ENCODE results near the gene GLYAT. TPM values are rescaled to one million over a fixed set of nuclear protein-coding genes. Genes with fewer than 3 reads are reported as not detected.

Gene GLYAT
- total and polyA plus RNA-seq, 2 experiments from 2014 or later: 0.10 TPM; not detected in 1

DNA sequence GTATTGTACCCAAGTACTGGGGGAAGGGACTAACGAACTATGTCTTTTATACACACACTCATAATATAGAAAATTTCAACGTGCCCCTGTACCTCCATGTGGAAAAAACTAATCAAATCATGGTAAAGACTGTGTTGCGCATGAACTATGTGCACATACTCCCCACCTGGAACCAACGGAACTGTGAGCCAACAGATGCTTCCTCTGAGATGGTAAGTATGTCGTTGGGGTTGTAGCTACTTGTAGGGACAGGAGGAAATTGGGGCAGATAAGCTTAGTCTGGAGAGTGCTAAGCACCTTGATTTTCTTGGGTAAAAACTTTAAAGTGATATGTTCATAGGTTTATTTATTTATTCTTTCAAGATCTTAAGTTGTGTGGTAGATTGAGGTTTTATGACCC is 40.1 kb downstream of the GLYAT start:
- Mint-ChIP-seq H3K27ac (no peak overlapping the region), H3K4me1 (no peaks in the 10 kb centered on the region), H3K27me3 (ENCODE audit: insufficient read depth, low read depth, poor library complexity) (no peaks in the 10 kb centered on the region), H3K4me3 (no peak overlapping the region), H3K9me3 (peaks cover 62% of the 10 kb centered on the region), H3K36me3 (ENCODE audit: low read depth) (no peaks in the 10 kb centered on the region)
- DNase-seq (ENCODE audit: low spot score) (no peak), ATAC-seq (no peak)
- H3K9me2 ChIP-seq (ENCODE audit: insufficient read depth): no peaks in the 10 kb centered on the region
- H3K4me2 ChIP-seq: no peak overlapping the region
- no peak overlapping the region for H3K27ac ChIP-seq (ENCODE audit: low read depth)
- H3K27me3 ChIP-seq (ENCODE audit: insufficient read depth): no peaks in the 10 kb centered on the region
- no peaks in the 10 kb centered on the region for H4K20me1 ChIP-seq (replicated peaks; ENCODE audit: insufficient read depth)
- H3F3A ChIP-seq (replicated peaks; ENCODE audit: low read depth): no peaks in the 10 kb centered on the region
- H3K4me3 ChIP-seq: no peak overlapping the region
- TF ChIP-seq STAT1 (IDR thresholded peaks at IDR 0.05; ENCODE audit: unreplicated experiment): no peak
- no peak for TF ChIP-seq EZH2 (IDR thresholded peaks at IDR 0.05; ENCODE audit: low read depth, unreplicated experiment)
- TF ChIP-seq NANOG (IDR thresholded peaks at IDR 0.05; ENCODE audit: borderline replicate concordance): no peak
- TF ChIP-seq CREB1 (CRISPR knock-in tag; IDR thresholded peaks at IDR 0.05; ENCODE audit: low read depth): no peak
- TF ChIP-seq JUNB (IDR thresholded peaks at IDR 0.05; ENCODE audit: unreplicated experiment): no peak
- TF ChIP-seq ZNF331 (CRISPR knock-in tag; IDR thresholded peaks at IDR 0.05; ENCODE audit: low read depth): no peak
- TF ChIP-seq, protein P1, sequence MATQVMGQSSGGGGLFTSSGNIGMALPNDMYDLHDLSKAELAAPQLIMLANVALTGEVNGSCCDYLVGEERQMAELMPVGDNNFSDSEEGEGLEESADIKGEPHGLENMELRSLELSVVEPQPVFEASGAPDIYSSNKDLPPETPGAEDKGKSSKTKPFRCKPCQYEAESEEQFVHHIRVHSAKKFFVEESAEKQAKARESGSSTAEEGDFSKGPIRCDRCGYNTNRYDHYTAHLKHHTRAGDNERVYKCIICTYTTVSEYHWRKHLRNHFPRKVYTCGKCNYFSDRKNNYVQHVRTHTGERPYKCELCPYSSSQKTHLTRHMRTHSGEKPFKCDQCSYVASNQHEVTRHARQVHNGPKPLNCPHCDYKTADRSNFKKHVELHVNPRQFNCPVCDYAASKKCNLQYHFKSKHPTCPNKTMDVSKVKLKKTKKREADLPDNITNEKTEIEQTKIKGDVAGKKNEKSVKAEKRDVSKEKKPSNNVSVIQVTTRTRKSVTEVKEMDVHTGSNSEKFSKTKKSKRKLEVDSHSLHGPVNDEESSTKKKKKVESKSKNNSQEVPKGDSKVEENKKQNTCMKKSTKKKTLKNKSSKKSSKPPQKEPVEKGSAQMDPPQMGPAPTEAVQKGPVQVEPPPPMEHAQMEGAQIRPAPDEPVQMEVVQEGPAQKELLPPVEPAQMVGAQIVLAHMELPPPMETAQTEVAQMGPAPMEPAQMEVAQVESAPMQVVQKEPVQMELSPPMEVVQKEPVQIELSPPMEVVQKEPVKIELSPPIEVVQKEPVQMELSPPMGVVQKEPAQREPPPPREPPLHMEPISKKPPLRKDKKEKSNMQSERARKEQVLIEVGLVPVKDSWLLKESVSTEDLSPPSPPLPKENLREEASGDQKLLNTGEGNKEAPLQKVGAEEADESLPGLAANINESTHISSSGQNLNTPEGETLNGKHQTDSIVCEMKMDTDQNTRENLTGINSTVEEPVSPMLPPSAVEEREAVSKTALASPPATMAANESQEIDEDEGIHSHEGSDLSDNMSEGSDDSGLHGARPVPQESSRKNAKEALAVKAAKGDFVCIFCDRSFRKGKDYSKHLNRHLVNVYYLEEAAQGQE (IDR thresholded peaks at IDR 0.05; ENCODE audit: unreplicated experiment): no peak
- no peak for TF ChIP-seq POLR2AphosphoS5 (IDR thresholded peaks at IDR 0.05; ENCODE audit: low read depth)
- TF ChIP-seq, protein P2, sequence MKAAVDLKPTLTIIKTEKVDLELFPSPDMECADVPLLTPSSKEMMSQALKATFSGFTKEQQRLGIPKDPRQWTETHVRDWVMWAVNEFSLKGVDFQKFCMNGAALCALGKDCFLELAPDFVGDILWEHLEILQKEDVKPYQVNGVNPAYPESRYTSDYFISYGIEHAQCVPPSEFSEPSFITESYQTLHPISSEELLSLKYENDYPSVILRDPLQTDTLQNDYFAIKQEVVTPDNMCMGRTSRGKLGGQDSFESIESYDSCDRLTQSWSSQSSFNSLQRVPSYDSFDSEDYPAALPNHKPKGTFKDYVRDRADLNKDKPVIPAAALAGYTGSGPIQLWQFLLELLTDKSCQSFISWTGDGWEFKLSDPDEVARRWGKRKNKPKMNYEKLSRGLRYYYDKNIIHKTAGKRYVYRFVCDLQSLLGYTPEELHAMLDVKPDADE (IDR thresholded peaks at IDR 0.05): no peak
- TF ChIP-seq EZH2phosphoT487 (IDR thresholded peaks at IDR 0.05; ENCODE audit: unreplicated experiment): no peak
- TF ChIP-seq ZNF114 (CRISPR knock-in tag; IDR thresholded peaks at IDR 0.05): no peak
- TF ChIP-seq, protein P3, sequence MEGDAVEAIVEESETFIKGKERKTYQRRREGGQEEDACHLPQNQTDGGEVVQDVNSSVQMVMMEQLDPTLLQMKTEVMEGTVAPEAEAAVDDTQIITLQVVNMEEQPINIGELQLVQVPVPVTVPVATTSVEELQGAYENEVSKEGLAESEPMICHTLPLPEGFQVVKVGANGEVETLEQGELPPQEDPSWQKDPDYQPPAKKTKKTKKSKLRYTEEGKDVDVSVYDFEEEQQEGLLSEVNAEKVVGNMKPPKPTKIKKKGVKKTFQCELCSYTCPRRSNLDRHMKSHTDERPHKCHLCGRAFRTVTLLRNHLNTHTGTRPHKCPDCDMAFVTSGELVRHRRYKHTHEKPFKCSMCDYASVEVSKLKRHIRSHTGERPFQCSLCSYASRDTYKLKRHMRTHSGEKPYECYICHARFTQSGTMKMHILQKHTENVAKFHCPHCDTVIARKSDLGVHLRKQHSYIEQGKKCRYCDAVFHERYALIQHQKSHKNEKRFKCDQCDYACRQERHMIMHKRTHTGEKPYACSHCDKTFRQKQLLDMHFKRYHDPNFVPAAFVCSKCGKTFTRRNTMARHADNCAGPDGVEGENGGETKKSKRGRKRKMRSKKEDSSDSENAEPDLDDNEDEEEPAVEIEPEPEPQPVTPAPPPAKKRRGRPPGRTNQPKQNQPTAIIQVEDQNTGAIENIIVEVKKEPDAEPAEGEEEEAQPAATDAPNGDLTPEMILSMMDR (conservative IDR thresholded peaks at IDR 0.05; ENCODE audit: low read depth in 2 of 2): no peak
- TF ChIP-seq, protein P4, sequence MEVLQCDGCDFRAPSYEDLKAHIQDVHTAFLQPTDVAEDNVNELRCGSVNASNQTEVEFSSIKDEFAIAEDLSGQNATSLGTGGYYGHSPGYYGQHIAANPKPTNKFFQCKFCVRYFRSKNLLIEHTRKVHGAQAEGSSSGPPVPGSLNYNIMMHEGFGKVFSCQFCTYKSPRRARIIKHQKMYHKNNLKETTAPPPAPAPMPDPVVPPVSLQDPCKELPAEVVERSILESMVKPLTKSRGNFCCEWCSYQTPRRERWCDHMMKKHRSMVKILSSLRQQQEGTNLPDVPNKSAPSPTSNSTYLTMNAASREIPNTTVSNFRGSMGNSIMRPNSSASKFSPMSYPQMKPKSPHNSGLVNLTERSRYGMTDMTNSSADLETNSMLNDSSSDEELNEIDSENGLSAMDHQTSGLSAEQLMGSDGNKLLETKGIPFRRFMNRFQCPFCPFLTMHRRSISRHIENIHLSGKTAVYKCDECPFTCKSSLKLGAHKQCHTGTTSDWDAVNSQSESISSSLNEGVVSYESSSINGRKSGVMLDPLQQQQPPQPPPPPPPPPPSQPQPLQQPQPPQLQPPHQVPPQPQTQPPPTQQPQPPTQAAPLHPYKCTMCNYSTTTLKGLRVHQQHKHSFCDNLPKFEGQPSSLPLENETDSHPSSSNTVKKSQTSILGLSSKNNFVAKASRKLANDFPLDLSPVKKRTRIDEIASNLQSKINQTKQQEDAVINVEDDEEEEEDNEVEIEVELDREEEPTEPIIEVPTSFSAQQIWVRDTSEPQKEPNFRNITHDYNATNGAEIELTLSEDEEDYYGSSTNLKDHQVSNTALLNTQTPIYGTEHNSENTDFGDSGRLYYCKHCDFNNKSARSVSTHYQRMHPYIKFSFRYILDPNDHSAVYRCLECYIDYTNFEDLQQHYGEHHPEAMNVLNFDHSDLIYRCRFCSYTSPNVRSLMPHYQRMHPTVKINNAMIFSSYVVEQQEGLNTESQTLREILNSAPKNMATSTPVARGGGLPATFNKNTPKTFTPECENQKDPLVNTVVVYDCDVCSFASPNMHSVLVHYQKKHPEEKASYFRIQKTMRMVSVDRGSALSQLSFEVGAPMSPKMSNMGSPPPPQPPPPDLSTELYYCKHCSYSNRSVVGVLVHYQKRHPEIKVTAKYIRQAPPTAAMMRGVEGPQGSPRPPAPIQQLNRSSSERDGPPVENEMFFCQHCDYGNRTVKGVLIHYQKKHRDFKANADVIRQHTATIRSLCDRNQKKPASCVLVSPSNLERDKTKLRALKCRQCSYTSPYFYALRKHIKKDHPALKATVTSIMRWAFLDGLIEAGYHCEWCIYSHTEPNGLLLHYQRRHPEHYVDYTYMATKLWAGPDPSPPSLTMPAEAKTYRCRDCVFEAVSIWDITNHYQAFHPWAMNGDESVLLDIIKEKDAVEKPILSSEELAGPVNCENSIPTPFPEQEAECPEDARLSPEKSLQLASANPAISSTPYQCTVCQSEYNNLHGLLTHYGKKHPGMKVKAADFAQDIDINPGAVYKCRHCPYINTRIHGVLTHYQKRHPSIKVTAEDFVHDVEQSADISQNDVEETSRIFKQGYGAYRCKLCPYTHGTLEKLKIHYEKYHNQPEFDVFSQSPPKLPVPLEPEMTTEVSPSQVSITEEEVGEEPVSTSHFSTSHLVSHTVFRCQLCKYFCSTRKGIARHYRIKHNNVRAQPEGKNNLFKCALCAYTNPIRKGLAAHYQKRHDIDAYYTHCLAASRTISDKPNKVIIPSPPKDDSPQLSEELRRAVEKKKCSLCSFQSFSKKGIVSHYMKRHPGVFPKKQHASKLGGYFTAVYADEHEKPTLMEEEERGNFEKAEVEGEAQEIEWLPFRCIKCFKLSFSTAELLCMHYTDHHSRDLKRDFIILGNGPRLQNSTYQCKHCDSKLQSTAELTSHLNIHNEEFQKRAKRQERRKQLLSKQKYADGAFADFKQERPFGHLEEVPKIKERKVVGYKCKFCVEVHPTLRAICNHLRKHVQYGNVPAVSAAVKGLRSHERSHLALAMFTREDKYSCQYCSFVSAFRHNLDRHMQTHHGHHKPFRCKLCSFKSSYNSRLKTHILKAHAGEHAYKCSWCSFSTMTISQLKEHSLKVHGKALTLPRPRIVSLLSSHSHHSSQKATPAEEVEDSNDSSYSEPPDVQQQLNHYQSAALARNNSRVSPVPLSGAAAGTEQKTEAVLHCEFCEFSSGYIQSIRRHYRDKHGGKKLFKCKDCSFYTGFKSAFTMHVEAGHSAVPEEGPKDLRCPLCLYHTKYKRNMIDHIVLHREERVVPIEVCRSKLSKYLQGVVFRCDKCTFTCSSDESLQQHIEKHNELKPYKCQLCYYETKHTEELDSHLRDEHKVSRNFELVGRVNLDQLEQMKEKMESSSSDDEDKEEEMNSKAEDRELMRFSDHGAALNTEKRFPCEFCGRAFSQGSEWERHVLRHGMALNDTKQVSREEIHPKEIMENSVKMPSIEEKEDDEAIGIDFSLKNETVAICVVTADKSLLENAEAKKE (CRISPR knock-in tag; IDR thresholded peaks at IDR 0.05): no peak
- H3K36me3 ChIP-seq (ENCODE audit: insufficient read depth): no peaks in the 10 kb centered on the region
- H3K79me2 ChIP-seq (replicated peaks; ENCODE audit: insufficient read depth): no peaks in the 10 kb centered on the region
- no peak overlapping the region for H2AFZ ChIP-seq
- no peaks in the 10 kb centered on the region for H3K4me1 ChIP-seq (ENCODE audit: insufficient read depth)

All from GM23338 (cell line).